Activated naive CD8-positive, alpha-beta T cell treated with anti-CD3 and anti-CD28 coated beads for 36 hours (primary cell): ENCODE data around the gene SPINK7. TPM values are rescaled to one million over a fixed set of nuclear protein-coding genes. Genes with fewer than 3 reads are reported as not detected.

ENCODE experiments used
- DNase-seq: peaks from one replicate; pipeline ENCODE4 v3.0.0; 2021
- H3K27ac Mint-ChIP-seq: one replicate; pipeline ENCODE4 v1.8.0; 2022; ENCODE audit warnings: mild to moderate bottlenecking, moderate library complexity, mixed read lengths
- H3K27me3 Mint-ChIP-seq: one replicate; pipeline ENCODE4 v1.8.0; 2022; ENCODE audit warnings: mild to moderate bottlenecking, mixed read lengths
- H3K36me3 Mint-ChIP-seq: one replicate; pipeline ENCODE4 v1.8.0; 2021; ENCODE audit warnings: mild to moderate bottlenecking, mixed read lengths
- H3K4me1 Mint-ChIP-seq: one replicate; pipeline ENCODE4 v1.8.0; 2021; ENCODE audit warnings: mixed read lengths
- H3K4me3 Mint-ChIP-seq: one replicate; pipeline ENCODE4 v1.8.0; 2022; ENCODE audit warnings: mild to moderate bottlenecking, moderate library complexity, mixed read lengths
- H3K9me3 Mint-ChIP-seq: one replicate; pipeline ENCODE4 v1.8.0; 2022; ENCODE audit warnings: mixed read lengths
- total RNA-seq, 2 experiments: library from RNA; stranded (reverse); gene quantifications; one replicate each; pipeline ENCODE4 v1.2.3, GENCODE V29; 2021

The SPINK7 gene
- total RNA-seq, 2 experiments from 2014 or later = not detected

DNA sequence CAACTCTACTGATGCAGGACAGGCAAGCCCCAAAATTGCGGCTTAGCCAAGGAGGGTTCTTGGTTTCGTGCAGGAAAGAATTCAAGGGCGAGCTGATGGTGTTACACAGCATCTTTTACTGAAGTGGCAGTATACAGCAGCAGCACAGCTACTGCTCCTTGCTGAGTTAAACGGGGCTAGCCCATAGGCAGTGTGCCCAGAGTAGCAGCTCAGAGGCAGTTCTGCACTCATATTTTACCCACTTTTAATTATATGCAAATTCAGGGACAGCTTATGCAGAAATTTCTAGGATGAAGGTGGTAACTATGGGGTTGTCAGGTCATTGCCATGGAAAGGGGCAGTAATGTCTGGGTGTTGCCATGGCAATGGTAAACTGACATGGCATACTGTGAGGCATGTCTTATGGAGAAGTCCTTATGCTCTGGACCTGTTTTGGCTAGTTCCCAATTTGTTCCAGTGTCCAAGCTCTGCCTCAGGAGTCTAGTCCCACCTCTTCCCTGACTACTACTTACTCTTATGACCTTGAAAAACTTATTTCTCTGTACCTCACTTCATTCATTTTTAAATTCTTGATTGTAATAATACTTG lies 21.1 kb downstream of the SPINK7 start:
- Mint-ChIP-seq H3K4me1 (no peaks in the 10 kb centered on the region), H3K4me3 (no peak overlapping the region), H3K27ac (no peak overlapping the region), H3K27me3 (peaks cover 5% of the 10 kb centered on the region), H3K36me3 (peaks cover 14% of the 10 kb centered on the region), H3K9me3 (peaks cover 8% of the 10 kb centered on the region)
- no peak for DNase-seq

DNA sequence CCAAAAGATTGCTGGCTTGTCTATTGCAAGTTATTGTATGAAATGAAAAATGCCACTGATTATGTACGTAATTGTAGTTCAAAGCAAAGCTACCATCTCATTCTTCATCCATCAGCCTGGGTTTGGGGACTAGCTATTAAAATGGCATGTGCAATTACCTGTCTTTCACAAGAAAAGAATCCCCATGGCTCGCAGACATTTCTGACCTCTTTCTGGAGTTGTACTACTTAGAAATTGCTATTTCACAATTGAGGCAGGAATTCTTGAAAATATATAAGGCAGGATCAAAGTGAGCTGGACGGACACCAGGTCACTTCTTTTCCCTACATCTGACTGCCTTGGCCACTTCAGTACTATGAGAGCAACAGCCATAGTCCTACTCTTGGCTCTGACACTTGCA lies 23.0 kb downstream of the SPINK7 start, which contains the start of gene SPINK9:
Gene SPINK9 (plus strand): TSS at position 301 of the 400 bp plus-strand sequence. CDS start 55 bp downstream, at position 356.
- H3K9me3 Mint-ChIP-seq = peaks cover 6% of the 10 kb centered on the region
- H3K4me1 Mint-ChIP-seq = no peaks in the 10 kb centered on the region
- no peak within 1 kb of the TSS for H3K4me3 Mint-ChIP-seq
- H3K36me3 Mint-ChIP-seq = peaks cover 7% of the 10 kb centered on the region
- no peak for DNase-seq
- no peak within 1 kb of the TSS for H3K27ac Mint-ChIP-seq
- peaks cover 5% of the 10 kb centered on the region for H3K27me3 Mint-ChIP-seq

DNA sequence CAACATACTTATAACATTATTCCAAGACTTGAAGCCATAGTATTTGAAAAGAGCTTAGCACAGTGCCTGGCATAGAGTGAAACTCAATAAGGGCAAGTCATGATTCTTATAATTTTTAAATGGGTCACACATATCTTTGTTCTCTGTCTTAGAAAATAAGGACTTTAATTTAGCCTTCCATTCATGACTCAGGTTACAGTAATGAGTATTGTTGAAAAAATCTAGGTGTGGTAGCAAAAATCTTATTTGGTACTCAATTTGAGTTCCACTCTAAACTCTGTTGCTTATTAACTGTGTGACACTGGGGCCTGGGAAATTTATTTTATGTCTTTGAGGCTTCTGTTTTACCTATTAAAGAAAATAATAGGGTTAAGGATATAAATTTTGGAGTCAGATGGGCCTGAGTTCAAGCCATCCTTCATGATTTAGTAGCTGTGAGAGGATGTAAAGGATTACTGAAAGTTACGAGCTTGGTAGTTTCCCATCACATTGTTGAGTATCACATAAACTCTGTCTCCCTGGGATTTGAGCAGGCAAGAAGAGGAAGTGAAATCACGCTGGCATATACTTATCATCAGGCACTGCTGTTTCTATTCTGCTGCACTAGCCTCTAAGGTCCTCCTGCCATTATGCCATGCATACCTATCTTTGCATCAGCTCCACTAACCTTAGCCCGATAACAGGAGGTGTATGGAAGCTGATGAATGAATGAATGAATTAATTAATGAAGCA lies 24.6 kb downstream of the SPINK7 start:
- Mint-ChIP-seq H3K27me3 (no peaks in the 10 kb centered on the region), H3K9me3 (no peaks in the 10 kb centered on the region), H3K36me3 (no peaks in the 10 kb centered on the region), H3K27ac (no peak overlapping the region), H3K4me3 (no peak overlapping the region), H3K4me1 (no peaks in the 10 kb centered on the region)
- no peak for DNase-seq

DNA sequence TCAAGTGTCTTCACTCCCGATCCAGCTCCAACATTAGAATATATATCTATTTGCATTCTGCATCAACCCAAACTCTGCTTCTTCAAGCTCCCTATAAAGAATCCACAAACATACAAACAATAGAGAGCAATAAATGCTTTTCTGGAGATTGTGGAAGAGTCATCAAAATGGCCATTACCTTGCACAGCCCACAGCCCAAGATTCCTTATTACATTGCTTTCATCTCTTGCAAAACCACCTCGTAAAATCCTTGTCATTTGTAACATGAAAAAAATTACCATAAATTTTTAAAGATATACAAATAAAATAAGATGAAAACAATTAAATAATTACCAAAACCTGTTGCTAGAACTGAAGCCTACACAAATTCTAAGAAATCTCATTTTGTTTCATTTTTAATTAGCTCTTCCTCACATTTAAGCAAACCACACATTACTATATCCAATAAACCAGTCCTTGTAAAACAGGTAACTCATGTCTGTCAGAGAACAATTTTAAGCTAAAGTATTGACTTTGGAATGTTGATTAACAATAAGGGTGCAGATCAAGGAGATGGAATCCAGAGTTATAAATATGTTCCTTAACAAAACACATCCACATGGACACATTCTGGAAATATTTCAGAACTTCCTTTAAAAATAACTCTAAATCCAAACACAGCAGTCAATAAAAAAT lies 30.3 kb downstream of the SPINK7 start:
- no peak overlapping the region for H3K4me3 Mint-ChIP-seq
- H3K9me3 Mint-ChIP-seq = no peaks in the 10 kb centered on the region
- no peaks in the 10 kb centered on the region for H3K36me3 Mint-ChIP-seq
- no peak for DNase-seq
- H3K27ac Mint-ChIP-seq = no peak overlapping the region
- H3K4me1 Mint-ChIP-seq = no peaks in the 10 kb centered on the region
- no peaks in the 10 kb centered on the region for H3K27me3 Mint-ChIP-seq

DNA sequence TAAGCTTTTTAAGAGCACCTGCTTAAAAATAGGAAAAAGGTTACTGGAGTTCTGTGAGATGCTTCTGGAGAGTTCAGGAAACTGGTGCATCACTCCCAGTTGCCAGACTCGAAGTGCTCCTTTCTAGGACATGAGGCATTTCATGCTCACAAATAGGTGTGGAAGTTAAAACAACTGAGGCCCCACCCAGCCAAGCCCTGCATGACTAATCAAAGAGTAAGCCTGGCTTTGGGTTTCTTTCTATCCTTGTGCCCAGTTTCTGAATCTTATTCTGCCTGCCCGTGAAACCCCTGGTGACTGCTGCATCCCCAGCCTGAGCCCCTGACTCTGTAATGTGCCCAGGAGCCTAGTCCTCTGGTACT lies 30.8 kb downstream of the SPINK7 start:
- Mint-ChIP-seq H3K4me1 (no peaks in the 10 kb centered on the region), H3K36me3 (no peaks in the 10 kb centered on the region), H3K27ac (no peak overlapping the region), H3K9me3 (no peaks in the 10 kb centered on the region), H3K4me3 (no peak overlapping the region), H3K27me3 (no peaks in the 10 kb centered on the region)
- DNase-seq = no peak

DNA sequence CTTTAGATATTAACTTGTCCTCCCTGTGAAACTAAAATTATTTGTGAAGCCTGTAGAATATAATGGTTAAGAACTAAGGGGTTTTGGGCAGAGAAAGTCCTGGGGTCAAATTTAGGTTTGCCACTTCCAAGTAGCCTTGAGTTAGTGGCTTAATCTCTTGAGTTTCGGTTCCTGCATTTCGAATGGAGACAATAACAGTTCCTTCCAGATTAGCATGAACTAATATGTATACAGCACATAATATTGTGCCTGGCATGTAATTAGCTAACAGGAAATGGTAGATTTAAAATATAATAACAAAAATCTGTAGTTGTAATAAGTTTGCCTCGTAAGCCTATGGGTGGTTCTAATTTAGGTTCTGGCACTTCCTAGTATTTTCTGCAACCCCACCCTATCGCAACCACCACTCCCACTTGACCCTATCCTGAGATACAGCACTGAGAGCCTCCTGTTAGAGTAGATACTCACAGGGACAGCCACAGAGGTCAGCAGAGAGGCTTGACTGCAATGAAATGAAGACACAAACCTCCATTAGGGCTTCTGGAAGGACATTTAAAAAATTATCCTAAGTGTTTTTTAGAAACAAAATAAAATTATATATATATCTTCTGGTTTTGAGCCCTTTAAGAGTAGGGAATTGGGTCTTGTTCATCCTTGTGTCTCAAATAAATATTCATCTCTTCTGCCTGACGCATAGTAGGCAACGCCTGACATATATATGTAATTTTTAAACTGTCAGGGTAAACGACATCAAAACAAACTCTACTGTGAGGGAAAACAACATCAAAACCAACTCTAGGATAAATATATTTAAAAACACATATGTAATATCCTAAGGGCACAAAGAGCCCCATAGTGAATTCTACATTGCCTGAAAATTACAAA lies 31.6 kb downstream of the SPINK7 start:
- Mint-ChIP-seq H3K4me1 (no peaks in the 10 kb centered on the region), H3K4me3 (no peak overlapping the region), H3K27ac (no peak overlapping the region), H3K36me3 (no peaks in the 10 kb centered on the region), H3K27me3 (no peaks in the 10 kb centered on the region), H3K9me3 (no peaks in the 10 kb centered on the region)
- DNase-seq = no peak

DNA sequence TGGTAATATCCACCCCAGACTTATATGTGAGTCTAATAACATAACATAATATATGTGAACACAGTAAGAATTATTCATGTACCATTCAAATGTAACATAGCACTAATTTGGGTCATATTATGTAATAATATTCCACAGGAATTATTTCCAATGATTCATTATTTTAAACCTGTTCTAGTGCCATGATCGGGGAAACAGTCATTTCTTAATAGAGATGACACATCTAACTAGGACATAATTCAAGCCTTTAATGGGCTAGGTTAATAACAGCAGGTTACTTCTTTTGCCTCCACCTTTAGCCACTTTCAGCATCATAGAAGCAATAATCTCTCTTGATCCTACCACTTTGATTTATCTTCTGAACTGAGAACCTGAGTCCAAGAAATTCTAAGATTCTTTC lies 35.5 kb downstream of the SPINK7 start:
- Mint-ChIP-seq H3K36me3 (peaks cover 4% of the 10 kb centered on the region), H3K4me3 (no peak overlapping the region), H3K27ac (no peak overlapping the region), H3K4me1 (no peaks in the 10 kb centered on the region), H3K9me3 (no peaks in the 10 kb centered on the region), H3K27me3 (no peaks in the 10 kb centered on the region)
- DNase-seq = no peak

DNA sequence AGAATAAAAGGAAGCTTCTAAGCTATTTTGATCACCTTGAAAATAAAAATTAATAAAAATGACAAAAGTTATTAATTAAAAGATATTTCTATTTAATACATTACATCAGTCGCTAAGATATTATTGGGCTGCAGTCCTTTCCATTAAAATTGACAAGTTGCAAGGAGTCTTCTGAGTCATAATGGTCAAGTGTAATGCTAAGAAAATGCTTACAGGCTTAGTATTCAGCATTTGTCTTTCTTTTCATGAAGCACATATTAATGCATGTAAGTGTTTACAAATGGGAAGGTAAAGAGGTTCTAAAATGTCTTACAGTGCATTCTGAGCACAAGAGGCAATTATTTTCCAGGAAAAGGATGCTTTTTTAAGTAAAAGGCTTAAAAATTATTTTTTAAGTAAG lies 40.5 kb downstream of the SPINK7 start:
- Mint-ChIP-seq H3K4me1 (no peaks in the 10 kb centered on the region), H3K27ac (no peak overlapping the region), H3K27me3 (no peaks in the 10 kb centered on the region), H3K36me3 (peaks cover 4% of the 10 kb centered on the region), H3K4me3 (no peak overlapping the region), H3K9me3 (no peaks in the 10 kb centered on the region)
- no peak for DNase-seq

DNA sequence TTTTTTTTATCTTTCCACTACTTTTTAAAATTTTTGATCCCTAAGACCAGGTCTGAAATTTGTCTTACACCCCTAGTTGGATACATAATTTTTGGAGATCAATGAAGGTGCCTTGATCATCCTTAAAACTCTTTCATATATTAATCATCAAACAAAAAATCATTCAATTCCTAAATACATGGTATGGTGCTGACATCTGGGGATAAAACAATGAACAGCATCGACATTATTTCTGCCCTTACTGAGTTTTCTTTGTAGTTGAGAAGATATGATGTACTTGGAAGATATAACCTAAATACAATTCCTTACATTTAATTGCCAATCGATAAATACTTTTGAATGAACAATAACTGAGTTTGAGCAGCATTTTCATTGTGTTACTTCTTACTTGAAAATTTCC lies 41.4 kb downstream of the SPINK7 start:
- Mint-ChIP-seq H3K36me3 (peaks cover 4% of the 10 kb centered on the region), H3K27ac (no peak overlapping the region), H3K4me3 (no peak overlapping the region), H3K4me1 (no peaks in the 10 kb centered on the region), H3K9me3 (no peaks in the 10 kb centered on the region), H3K27me3 (no peaks in the 10 kb centered on the region)
- no peak for DNase-seq

DNA sequence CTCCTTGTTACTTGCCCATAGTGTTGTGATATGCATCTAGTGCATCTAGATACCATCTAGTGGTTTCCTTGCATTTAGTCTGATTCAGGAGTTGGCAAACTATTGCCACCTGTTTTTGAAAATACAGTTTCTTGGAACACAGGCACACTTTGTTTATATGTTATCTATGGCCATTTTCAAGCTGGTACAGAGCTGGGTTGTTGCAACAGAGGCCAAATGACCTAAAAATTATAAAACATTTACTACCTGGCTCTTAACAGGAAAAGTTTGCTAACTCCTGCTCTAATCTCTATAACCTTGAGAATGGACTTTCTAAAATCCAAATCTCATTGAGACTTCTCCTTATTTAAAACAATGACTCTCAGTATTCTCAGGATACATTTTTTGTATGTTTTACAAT lies 52.1 kb downstream of the SPINK7 start:
- H3K9me3 Mint-ChIP-seq = peaks cover 5% of the 10 kb centered on the region
- no peak overlapping the region for H3K4me3 Mint-ChIP-seq
- no peak overlapping the region for H3K27ac Mint-ChIP-seq
- H3K27me3 Mint-ChIP-seq = no peaks in the 10 kb centered on the region
- no peaks in the 10 kb centered on the region for H3K4me1 Mint-ChIP-seq
- DNase-seq = no peak
- no peaks in the 10 kb centered on the region for H3K36me3 Mint-ChIP-seq

Other genes with a start within 250 kb of the SPINK7 start
- not detected for gene SPINK5, start 248.4 kb upstream of the SPINK7 start, total RNA-seq
- not detected for gene SPINK14, start 143.9 kb upstream of the SPINK7 start, total RNA-seq
- gene SPINK6, start 109.4 kb upstream of the SPINK7 start, total RNA-seq = not detected
- not detected for gene MARCOL, start 73.9 kb upstream of the SPINK7 start, total RNA-seq
- gene SPINK13, start 43.6 kb upstream of the SPINK7 start, total RNA-seq = not detected
- not detected for gene SPINK9, start 23.1 kb downstream of the SPINK7 start, total RNA-seq
- gene FBXO38, start 71.5 kb downstream of the SPINK7 start, total RNA-seq = 10 to 100 TPM; 35.9 to 38.8 TPM